HG02763 (cell line): ENCODE measurements around the gene TACO1.

ENCODE experiments used
- ATAC-seq: cut with Tn5 transposase; IDR thresholded peaks from one replicate; pipeline ENCODE4 v1.9.1; 2021; ENCODE audit warnings: mild to moderate bottlenecking, moderate library complexity; ENCODE audit not compliant: unreplicated experiment

The TACO1 gene

GRCh38 chr17:63634816-63635215 is 34.1 kb downstream of the TACO1 start:
- ATAC-seq: no peak

- ATAC-seq: no peak
Measured at GRCh38 chr17:63635290-63635689, 34.6 kb downstream of the TACO1 start.

GRCh38 chr17:63635787-63636186 is 35.1 kb downstream of the TACO1 start:
- no peak for ATAC-seq

- ATAC-seq: no peak
Measured at GRCh38 chr17:63639125-63639524, 38.4 kb downstream of the TACO1 start.

- ATAC-seq: no peak
Measured at GRCh38 chr17:63640038-63640437, 39.3 kb downstream of the TACO1 start.

- ATAC-seq: no peak
Measured at GRCh38 chr17:63641692-63642448, 41.2 kb downstream of the TACO1 start.

GRCh38 chr17:63644846-63645245 is 44.2 kb downstream of the TACO1 start:
- ATAC-seq: no peak

GRCh38 chr17:63645775-63646487 is 45.2 kb downstream of the TACO1 start:
- peak; percentile 41 for ATAC-seq

GRCh38 chr17:63646488-63646806 is 45.8 kb downstream of the TACO1 start:
- peak; percentile 64 for ATAC-seq

- no peak for ATAC-seq
Measured at GRCh38 chr17:63647065-63647725, 46.5 kb downstream of the TACO1 start.

GRCh38 chr17:63647936-63648335 is 47.2 kb downstream of the TACO1 start:
- no peak for ATAC-seq

- ATAC-seq: no peak
Measured at GRCh38 chr17:63649813-63650212, 49.1 kb downstream of the TACO1 start.

GRCh38 chr17:63652106-63652505 is 51.4 kb downstream of the TACO1 start:
- no peak for ATAC-seq

GRCh38 chr17:63653050-63653449 is 52.4 kb downstream of the TACO1 start:
- ATAC-seq: no peak

GRCh38 chr17:63657786-63658185 is 57.1 kb downstream of the TACO1 start:
- no peak for ATAC-seq
